ENCODE data around the gene EIF3L.
"Not testable (repeated sequence)": the region's sequence is repeated elsewhere in the genome, so short reads cannot be mapped to it uniquely, and the experiment has no call there.

Gene EIF3L

GRCh38 chr22:37849089-37849751 lies at the start of gene EIF3L:
Gene EIF3L, plus strand, starts transcription at chr22:37849419. Its CDS starts 31 bp downstream, at chr22:37849450.
- Mint-ChIP-seq H3K27me3 (no peaks in the 10 kb centered on the region), H3K4me1 (peaks cover 28 to 48% of the 10 kb centered on the region in 2 donors), H3K9me3 (peaks cover 0 to 6% of the 10 kb centered on the region in 2 donors), H3K27ac (peak within 1 kb of the TSS; percentile 99), H3K36me3 (peaks cover 34 to 50% of the 10 kb centered on the region in 2 donors), H3K4me3 (peak within 1 kb of the TSS; percentile 96 to 97)
- ATAC-seq (replicated peaks) = peak; percentile 82 to 84
- DNase-seq = peak; percentile 90

- not testable (repeated sequence) for H3K27ac Mint-ChIP-seq; DNase-seq; H3K9me3 Mint-ChIP-seq; ATAC-seq (replicated peaks); H3K4me3 Mint-ChIP-seq; H3K36me3 Mint-ChIP-seq
- Mint-ChIP-seq H3K27me3 (peaks cover 35 to 37% of the 10 kb centered on the region in 2 donors), H3K4me1 (peaks cover 16 to 25% of the 10 kb centered on the region in 2 donors)
These were observed 49.2 kb upstream of the EIF3L start for GRCh38 chr22:37799979-37800378.

GRCh38 chr22:37801946-37802309 lies 47.3 kb upstream of the EIF3L start:
- Mint-ChIP-seq H3K4me3 (peak overlapping the region; percentile 70 to 71), H3K36me3 (peaks cover 0 to 4% of the 10 kb centered on the region in 2 donors), H3K27ac (no peak overlapping the region), H3K27me3 (peaks cover 47 to 54% of the 10 kb centered on the region in 2 donors), H3K4me1 (peaks cover 25 to 43% of the 10 kb centered on the region in 2 donors), H3K9me3 (no peaks in the 10 kb centered on the region)
- no peak for DNase-seq
- no peak for ATAC-seq (replicated peaks)

- ATAC-seq (replicated peaks) = no peak
- H3K27ac Mint-ChIP-seq = peak overlapping the region; percentile 31
- H3K4me3 Mint-ChIP-seq = peak overlapping the region; percentile 70 to 76
- no peaks in the 10 kb centered on the region for H3K9me3 Mint-ChIP-seq
- H3K4me1 Mint-ChIP-seq = peaks cover 26 to 49% of the 10 kb centered on the region in 2 donors
- peaks cover 48 to 59% of the 10 kb centered on the region in 2 donors for H3K27me3 Mint-ChIP-seq
- no peak for DNase-seq
- peaks cover 0 to 4% of the 10 kb centered on the region in 2 donors for H3K36me3 Mint-ChIP-seq
These were observed 46.7 kb upstream of the EIF3L start for GRCh38 chr22:37802310-37803194.

GRCh38 chr22:37803195-37803638 lies 46.0 kb upstream of the EIF3L start:
- Mint-ChIP-seq H3K4me1 (peaks cover 28 to 52% of the 10 kb centered on the region in 2 donors), H3K27ac (no peak overlapping the region), H3K27me3 (peaks cover 46 to 65% of the 10 kb centered on the region in 2 donors), H3K9me3 (no peaks in the 10 kb centered on the region), H3K4me3 (peak overlapping the region; percentile 60 to 76), H3K36me3 (peaks cover 0 to 4% of the 10 kb centered on the region in 2 donors)
- ATAC-seq (replicated peaks) = no peak
- no peak for DNase-seq

GRCh38 chr22:37803639-37804351 lies 45.4 kb upstream of the EIF3L start:
- Mint-ChIP-seq H3K27ac (peak overlapping the region; percentile 85), H3K27me3 (peaks cover 51 to 71% of the 10 kb centered on the region in 2 donors), H3K4me1 (peaks cover 29 to 58% of the 10 kb centered on the region in 2 donors), H3K36me3 (peaks cover 0 to 4% of the 10 kb centered on the region in 2 donors), H3K9me3 (no peaks in the 10 kb centered on the region), H3K4me3 (peak overlapping the region; percentile 73 to 79)
- no peak for DNase-seq
- ATAC-seq (replicated peaks) = no peak

GRCh38 chr22:37804352-37804880 lies 44.8 kb upstream of the EIF3L start:
- ATAC-seq (replicated peaks) = no peak
- no peak for DNase-seq
- no peaks in the 10 kb centered on the region for H3K9me3 Mint-ChIP-seq
- peaks cover 29 to 58% of the 10 kb centered on the region in 2 donors for H3K4me1 Mint-ChIP-seq
- H3K27me3 Mint-ChIP-seq = peaks cover 52 to 77% of the 10 kb centered on the region in 2 donors
- peak overlapping the region; percentile 73 to 79 for H3K4me3 Mint-ChIP-seq
- H3K27ac Mint-ChIP-seq = peak overlapping the region; percentile 85
- H3K36me3 Mint-ChIP-seq = peaks cover 0 to 4% of the 10 kb centered on the region in 2 donors

GRCh38 chr22:37804881-37805809 lies 44.1 kb upstream of the EIF3L start:
- H3K27ac Mint-ChIP-seq = peak overlapping the region; percentile 84
- peak overlapping the region; percentile 78 to 79 for H3K4me3 Mint-ChIP-seq
- peaks cover 29 to 58% of the 10 kb centered on the region in 2 donors for H3K4me1 Mint-ChIP-seq
- ATAC-seq (replicated peaks) (peak; percentile 43 to 44), DNase-seq (peak; percentile 48)
- H3K9me3 Mint-ChIP-seq = no peaks in the 10 kb centered on the region
- H3K27me3 Mint-ChIP-seq = peaks cover 55 to 82% of the 10 kb centered on the region in 2 donors
- H3K36me3 Mint-ChIP-seq = peaks cover 0 to 4% of the 10 kb centered on the region in 2 donors

GRCh38 chr22:37805810-37806277 lies 43.4 kb upstream of the EIF3L start:
- Mint-ChIP-seq H3K9me3 (no peaks in the 10 kb centered on the region), H3K27me3 (peaks cover 52 to 76% of the 10 kb centered on the region in 2 donors), H3K36me3 (peaks cover 0 to 4% of the 10 kb centered on the region in 2 donors), H3K4me1 (peaks cover 29 to 58% of the 10 kb centered on the region in 2 donors), H3K27ac (peak overlapping the region; percentile 84), H3K4me3 (peak overlapping the region; percentile 78 to 79)
- no peak for ATAC-seq (replicated peaks)
- DNase-seq = no peak

GRCh38 chr22:37806409-37807333 lies 42.5 kb upstream of the EIF3L start:
- Mint-ChIP-seq H3K9me3 (no peaks in the 10 kb centered on the region), H3K4me1 (peaks cover 29 to 58% of the 10 kb centered on the region in 2 donors), H3K27ac (no peak overlapping the region), H3K4me3 (peak overlapping the region; percentile 78 to 84), H3K36me3 (peaks cover 0 to 4% of the 10 kb centered on the region in 2 donors), H3K27me3 (peaks cover 52 to 74% of the 10 kb centered on the region in 2 donors)
- DNase-seq (no peak), ATAC-seq (replicated peaks) (no peak)

GRCh38 chr22:37807410-37808293 lies 41.6 kb upstream of the EIF3L start, which contains the start of gene GCAT:
Gene GCAT, plus strand, starts transcription at chr22:37807934. Its CDS starts 34 bp downstream, at chr22:37807968.
- Mint-ChIP-seq H3K27ac (peak within 1 kb of the TSS; percentile 59), H3K4me3 (peak within 1 kb of the TSS; percentile 78 to 84), H3K27me3 (peaks cover 52 to 80% of the 10 kb centered on the region in 2 donors), H3K9me3 (no peaks in the 10 kb centered on the region), H3K4me1 (peaks cover 27 to 55% of the 10 kb centered on the region in 2 donors), H3K36me3 (peaks cover 0 to 4% of the 10 kb centered on the region in 2 donors)
- ATAC-seq (replicated peaks) (peak; percentile 92 to 95), DNase-seq (peak; percentile 79)
